Measurements from ENCODE around the gene ZBTB39.
"Not testable (repeated sequence)": the region's sequence is repeated elsewhere in the genome, so short reads cannot be mapped to it uniquely, and the experiment has no call there.

The ZBTB39 gene

DNA sequence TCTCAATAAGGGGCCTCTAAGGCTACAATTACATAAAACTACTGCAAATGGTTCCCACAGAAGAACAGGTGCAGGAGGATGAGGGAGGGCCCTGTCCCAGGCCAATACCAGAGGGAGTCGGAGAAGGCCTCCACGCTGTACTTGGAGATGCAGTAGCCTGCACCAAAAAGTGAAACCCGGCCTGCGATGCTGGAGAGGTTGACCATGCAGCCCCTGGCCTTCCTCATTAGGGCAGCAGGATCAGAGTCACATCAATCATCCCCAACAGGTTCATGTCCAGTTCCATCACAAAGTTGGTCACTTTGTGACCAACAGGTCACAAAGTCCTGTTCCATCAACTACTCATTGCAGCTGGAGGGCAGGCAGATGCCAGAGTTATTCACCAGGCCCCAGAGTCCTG is 23.0 kb downstream of the ZBTB39 start:
- in situ Hi-C loops (cut with MboI; ENCODE audit: low sequenced_read_pairs) = loop anchor here (25.0 kb wide), 1 partner anchor 221 kb away; the partner anchor contains the start of genes HSD17B6 and PRIM1

- in situ Hi-C loops (cut with MboI; ENCODE audit: low sequenced_read_pairs) = loop anchor here (25.0 kb wide), 1 partner anchor 220 kb away; the partner anchor contains the start of genes HSD17B6 and PRIM1
These were observed 23.6 kb downstream of the ZBTB39 start for GRCh38 chr12:56982578-56983236.

DNA sequence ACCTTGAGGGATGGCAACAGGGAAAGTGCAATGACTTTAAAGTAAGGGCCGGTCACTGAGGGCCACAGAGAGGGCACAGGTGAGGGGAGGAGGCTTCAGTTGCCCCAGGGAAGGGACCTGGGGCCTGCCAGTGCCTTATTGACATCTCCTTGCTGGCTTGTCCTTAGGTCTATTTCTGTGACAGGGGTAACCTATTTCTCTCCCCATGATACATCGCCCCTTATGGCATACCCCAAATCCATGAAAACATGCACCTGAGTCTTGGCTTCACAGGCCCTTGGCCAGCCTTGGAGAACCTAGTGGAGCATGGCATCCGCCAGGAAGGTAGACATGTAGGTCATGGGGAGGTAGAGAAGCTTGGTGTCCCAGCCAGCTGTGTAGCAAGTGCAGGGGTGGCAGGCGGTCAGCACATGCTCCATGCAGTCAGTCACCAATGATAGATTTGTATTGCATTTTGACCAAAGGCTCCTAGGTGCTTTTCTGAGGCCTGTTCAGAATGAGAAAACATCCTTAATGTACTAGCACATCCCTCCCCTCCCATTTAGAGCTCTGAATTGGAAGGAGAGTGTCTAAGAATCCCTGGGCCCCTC is 25.3 kb downstream of the ZBTB39 start:
- in situ Hi-C loops (cut with MboI; ENCODE audit: low sequenced_read_pairs) = loop anchor here (25.0 kb wide), 1 partner anchor 219 kb away; the partner anchor contains the start of genes HSD17B6 and PRIM1

DNA sequence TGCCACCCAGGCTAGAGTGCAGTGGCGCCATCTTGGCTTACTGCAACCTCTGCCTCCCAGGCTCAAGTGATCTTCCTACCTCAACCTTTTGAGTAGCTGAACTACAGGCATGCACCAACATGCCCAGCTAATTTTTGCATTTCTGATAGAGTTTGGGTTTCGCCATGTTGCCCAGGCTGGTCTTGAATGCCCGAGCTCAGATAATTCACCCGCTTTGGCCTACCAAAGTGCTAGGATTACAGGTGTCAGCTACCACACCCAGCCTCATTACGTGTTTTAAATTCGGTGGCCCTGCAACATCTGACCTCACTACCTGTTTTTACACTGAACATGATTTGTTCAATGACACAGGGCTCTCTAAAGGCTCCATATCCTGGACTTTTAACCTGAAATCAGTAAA is 26.1 kb downstream of the ZBTB39 start:
- in situ Hi-C loops (cut with MboI; ENCODE audit: low sequenced_read_pairs) = loop anchor here (25.0 kb wide), 1 partner anchor 218 kb away; the partner anchor contains the start of genes HSD17B6 and PRIM1

GRCh38 chr12:56979628-56980027 is 26.7 kb downstream of the ZBTB39 start:
- in situ Hi-C loops (cut with MboI; ENCODE audit: low sequenced_read_pairs) = loop anchor here (25.0 kb wide), 1 partner anchor 217 kb away; the partner anchor contains the start of genes HSD17B6 and PRIM1

DNA sequence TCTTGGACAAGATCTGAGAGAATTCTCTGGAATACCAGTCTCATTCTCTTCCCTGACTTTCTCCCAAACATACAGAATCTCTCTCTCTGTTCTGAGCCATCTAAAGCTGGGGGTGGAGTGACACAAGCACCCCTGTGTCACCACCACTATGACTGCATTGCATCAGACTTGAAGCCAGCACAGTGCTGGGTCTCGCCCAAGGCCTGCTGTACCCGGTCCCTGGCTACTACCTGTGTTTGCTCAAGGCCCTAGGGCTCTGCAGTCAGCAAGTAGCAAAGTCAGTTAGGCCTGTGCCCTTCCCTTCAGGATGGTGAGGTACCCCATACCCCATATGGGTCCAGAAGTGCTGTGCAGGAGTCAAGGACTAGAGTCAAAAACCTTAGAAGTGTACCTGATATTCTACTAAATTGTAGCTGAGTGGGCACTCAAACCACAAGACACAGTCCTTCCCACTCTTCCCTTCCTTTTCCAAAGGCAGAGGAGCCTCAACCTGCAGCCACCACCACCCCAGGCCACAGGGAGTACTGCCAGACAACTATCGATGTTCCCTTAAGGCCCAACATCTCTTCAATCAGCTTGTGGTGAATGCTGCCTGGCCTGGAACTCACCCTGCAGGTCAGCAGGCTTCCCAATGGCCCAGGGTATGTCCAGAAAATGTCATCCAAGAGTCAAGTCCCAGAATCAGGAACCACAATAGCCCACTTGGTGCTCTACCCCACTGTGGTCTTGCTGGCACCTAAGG is 27.8 kb downstream of the ZBTB39 start:
- in situ Hi-C loops (cut with MboI; ENCODE audit: low sequenced_read_pairs) = loop anchor here (25.0 kb wide), 1 partner anchor 216 kb away; the partner anchor contains the start of genes HSD17B6 and PRIM1

DNA sequence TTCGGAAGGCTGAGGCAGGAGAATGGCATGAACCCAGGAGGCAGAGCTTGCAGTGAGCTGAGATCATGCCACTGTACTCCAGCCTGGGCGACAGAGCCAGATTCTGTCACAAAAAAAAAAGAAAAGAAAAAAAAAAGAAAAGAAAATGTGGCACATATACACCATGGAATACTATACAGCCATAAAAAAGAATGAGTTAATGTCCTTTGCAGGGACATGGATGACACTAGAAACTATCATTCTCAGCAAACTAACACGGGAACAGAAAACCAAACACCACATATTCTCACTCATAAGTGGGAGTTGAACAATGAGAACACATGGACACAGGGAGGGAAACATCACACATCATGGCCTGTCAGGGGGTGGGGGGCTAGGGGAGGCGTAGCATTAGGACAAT is 29.0 kb downstream of the ZBTB39 start:
- in situ Hi-C loops (cut with MboI; ENCODE audit: low sequenced_read_pairs) = loop anchor here (25.0 kb wide), 1 partner anchor 215 kb away; the partner anchor contains the start of genes HSD17B6 and PRIM1

GRCh38 chr12:56974224-56974623 is 32.1 kb downstream of the ZBTB39 start:
- in situ Hi-C loops (cut with MboI; ENCODE audit: low sequenced_read_pairs) = not testable (repeated sequence)

GRCh38 chr12:56968910-56969309 is 37.4 kb downstream of the ZBTB39 start:
- in situ Hi-C loops (cut with MboI; ENCODE audit: low sequenced_read_pairs) = not testable (repeated sequence)

DNA sequence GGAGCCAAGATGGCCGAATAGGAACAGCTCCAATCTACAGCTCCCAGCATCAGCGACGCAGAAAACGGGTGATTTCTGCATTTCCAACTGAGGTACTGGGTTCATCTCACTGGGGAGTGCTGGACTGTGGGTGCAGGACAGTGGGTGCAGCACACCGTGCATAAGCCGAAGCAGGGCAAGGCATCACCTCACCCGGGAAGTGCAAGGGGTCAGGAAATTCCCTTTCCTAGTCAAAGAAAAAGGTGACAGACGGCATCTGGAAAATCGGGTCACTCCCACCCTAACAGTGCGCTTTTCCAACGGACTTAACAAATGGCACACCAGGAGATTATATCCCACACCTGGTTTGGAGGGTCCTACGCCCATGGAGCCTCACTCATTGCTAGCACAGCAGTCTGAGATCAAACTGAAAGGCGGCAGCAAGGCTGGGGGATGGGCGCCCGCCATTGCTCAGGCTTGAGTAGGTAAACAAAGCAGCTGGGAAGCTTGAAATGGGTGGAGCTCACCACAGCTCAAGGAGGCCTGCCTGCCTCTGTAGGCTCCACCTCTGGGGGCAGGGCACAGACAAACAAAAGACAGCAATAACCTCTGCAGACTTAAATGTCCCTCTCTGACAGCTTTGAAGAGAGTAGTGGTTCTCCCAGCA is 40.2 kb downstream of the ZBTB39 start:
- in situ Hi-C loops (cut with MboI; ENCODE audit: low sequenced_read_pairs) = not testable (repeated sequence)

- in situ Hi-C loops (cut with MboI; ENCODE audit: low sequenced_read_pairs) = not testable (repeated sequence)
These were observed 41.2 kb downstream of the ZBTB39 start for GRCh38 chr12:56965124-56965523.

DNA sequence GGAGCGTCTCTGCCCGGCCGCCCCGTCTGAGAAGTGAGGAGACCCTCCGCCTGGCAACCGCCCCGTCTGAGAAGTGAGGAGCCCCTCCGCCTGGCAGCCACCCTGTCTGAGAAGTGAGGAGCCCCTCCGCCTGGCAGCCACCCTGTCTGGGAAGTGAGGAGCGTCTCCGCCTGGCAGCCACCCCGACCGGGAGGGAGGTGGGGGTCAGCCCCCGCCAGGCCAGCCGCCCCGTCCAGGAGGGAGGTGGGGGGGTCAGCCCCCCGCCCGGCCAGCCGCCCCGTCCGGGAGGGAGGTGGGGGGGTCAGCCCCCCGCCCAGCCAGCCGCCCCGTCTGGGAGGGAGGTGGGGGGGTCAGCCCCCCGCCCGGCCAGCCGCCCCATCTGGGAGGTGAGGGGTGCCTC is 42.8 kb downstream of the ZBTB39 start:
- in situ Hi-C loops (cut with MboI; ENCODE audit: low sequenced_read_pairs) = not testable (repeated sequence)

DNA sequence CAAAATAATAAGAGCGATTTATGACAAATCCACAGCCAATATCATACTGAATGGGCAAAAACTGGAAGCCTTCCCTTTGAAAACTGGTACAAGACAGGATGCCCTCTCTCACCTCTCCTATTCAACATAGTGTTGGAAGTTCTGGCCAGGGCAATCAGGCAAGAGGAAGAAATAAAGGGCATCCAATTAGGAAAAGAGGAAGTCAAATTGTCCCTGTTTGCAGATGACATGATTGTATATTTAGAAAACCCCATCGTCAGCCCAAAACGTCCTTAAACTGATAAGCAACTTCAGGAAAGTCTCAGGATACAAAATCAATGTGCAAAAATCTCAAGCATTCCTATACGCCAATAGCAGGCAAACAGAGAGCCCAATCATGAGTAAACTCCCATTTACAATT is 44.1 kb downstream of the ZBTB39 start:
- in situ Hi-C loops (cut with MboI; ENCODE audit: low sequenced_read_pairs) = not testable (repeated sequence)

DNA sequence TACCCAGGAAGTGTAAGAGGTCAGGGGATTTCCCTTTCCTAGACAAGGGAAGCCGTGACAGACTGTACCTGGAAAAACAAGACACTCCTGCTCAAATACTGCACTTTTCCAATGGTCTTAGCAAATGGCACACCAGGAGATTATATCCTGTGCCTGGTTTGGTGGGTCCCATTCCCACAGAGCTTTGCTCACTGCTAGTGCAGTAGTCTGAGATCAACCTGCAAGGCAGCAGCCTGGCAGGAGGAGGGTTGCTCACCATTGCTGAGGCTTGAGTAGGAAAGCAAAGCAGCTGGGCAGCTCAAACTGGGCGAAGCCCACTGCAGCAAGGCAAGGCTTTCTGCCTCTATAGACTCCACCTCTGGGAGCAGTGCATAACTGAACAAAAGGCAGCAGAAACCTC is 47.9 kb downstream of the ZBTB39 start:
- in situ Hi-C loops (cut with MboI; ENCODE audit: low sequenced_read_pairs) = no loop called here

DNA sequence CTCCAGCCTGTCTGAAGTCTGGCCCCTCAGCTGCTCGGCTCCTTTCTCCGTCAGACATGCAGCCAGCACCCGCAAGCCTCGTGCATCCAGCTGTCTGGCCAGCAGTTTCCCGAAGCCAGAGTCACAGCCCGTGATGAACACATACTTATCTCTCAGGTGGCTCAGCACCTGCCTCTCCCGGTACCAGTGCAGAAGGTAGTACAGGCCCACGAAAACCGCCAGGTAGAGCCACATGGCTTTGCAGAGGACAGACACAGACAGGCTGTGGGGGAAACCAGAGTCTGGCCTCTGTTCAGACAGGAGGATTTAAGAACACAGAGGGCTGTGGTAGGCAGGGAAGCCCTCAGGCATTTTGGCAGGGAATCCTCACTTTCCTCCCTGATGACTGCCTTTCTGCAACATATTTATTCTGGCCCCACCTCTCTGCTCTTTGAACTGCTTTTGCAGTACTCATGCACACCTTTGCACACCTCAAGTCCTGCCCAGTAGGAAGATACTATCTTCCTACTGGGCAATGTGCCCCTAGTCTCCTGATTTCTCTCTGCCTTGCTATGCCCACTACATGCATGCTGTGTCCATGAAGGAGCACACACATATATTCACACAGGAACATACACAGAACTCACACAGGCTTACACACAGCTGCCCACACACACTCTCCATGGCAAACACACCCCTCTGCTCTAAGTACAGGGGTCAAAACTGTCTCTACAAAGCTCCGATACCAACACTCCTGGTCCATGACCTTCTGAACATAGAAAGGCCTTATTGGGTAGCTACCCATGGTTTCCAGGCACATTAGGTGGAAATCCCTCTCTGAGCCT is 48.9 kb downstream of the ZBTB39 start, which contains the start of gene RDH16:
Gene RDH16 (minus strand): TSS at position 380 of the 824 bp plus-strand sequence. CDS start 146 bp downstream, at position 234.
- in situ Hi-C loops (cut with MboI; ENCODE audit: low sequenced_read_pairs) = no loop called here

DNA sequence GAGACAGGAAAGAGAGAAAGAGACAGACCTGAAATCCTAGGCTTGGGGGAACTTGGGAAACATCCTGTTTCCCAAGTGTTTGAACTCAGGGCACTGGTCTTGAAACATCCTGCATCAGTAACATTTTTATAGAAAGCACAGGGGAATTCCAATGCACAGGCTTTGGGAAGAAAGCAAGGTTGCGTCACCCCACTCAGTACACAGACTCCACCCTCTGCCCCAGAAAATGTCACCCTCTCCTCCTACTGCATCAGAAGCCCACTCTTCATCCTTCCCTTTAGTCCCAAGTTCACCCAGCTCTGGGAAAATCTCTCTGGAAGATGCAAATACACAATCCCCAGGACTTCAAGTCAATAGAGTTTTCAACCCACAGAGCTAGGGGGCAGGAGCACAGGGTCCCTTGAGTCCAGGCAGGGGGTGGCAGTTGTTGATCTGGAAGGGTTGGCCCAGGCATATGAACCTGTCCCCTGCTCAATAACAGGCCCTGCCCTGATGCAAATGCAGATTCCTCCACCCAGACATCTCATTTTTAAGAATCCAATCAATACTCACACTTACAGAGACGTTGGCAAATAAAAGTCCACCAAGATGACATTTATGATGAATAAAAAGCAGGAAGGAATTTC is 50.6 kb downstream of the ZBTB39 start:
- in situ Hi-C loops (cut with MboI; ENCODE audit: low sequenced_read_pairs) = no loop called here

DNA sequence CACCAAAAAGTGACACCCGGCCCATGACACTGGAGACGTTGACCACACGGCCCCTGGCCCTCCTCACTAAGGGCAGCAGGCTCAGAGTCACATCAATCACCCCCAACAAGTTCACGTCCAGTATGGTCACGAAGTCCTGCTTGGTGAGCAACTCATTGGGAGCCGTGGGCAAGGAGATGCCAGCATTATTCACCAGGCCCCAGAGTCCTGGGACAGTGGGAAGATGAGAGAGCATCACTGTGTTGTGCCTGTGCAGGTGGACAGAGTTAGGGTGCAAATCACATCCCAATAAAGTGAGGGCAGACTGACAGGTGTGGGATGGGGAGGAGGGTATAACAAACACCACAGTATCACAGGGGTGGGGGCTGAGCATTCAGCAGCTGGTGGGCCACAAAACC is 51.4 kb downstream of the ZBTB39 start:
- in situ Hi-C loops (cut with MboI; ENCODE audit: low sequenced_read_pairs) = no loop called here

DNA sequence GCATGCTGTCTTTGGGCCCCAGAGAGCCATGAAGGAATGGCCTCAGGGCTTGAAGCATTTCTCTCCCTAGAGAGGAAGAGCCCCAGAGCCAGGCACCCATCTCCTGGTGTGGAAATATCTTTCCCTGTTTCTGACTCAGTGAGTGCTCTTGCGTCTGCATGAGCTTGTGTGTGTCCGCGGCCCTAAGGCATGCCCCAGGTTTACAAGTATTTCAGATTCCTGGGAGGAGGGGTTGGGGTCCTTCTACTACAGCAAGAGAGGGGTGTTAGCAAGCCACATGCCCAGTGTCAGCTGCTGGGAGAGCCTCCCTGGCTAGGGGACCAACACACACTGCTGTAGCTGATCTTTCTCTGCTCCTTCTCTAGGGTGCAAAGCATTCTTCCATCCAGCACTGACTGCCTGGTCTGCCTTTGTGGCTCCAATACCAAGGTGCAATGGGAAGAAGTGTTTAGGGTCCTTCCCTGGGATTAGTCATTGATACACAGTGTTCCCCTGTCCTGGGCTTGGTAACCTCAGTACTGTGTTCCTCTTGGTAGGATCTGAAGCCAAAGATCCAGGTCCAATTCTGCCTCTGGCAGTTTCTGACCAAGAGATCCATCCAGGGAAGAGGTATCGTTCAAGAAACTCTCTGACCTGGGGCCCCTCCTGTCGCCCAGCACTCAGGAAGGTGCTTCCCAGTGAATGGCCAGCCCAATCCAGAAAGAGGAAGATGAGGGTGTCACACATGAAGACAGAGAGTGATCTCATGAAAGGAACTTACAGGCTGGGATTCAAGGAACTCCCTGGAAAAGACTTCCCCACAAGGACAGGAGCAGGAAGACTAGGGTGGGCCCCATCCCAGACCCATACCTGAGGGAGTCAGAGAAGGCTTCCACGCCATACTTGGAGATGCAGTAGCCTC is 52.0 kb downstream of the ZBTB39 start:
- in situ Hi-C loops (cut with MboI; ENCODE audit: low sequenced_read_pairs) = no loop called here
